HG03025 (cell line): Measurements from ENCODE around the gene SBF2.
"Not testable (repeated sequence)": the region's sequence is repeated elsewhere in the genome, so short reads cannot be mapped to it uniquely, and the experiment has no call there.

Source experiments
- ATAC-seq: cut with Tn5 transposase; IDR thresholded peaks from one replicate; pipeline ENCODE4 v1.9.1; 2021; ENCODE audit warnings: mild to moderate bottlenecking, moderate library complexity; ENCODE audit not compliant: unreplicated experiment, low FRiP score

SBF2 gene

GRCh38 chr11:10272132-10272531 lies 21.9 kb downstream of the SBF2 start:
- ATAC-seq: no peak

- no peak for ATAC-seq
These were observed 25.1 kb downstream of the SBF2 start for GRCh38 chr11:10268746-10269488.

GRCh38 chr11:10267821-10268220 lies 26.2 kb downstream of the SBF2 start:
- ATAC-seq: no peak

- no peak for ATAC-seq
These were observed 28.1 kb downstream of the SBF2 start for GRCh38 chr11:10265936-10266335.

GRCh38 chr11:10264716-10265115 lies 29.3 kb downstream of the SBF2 start:
- not testable (repeated sequence) for ATAC-seq

GRCh38 chr11:10263929-10264328 lies 30.1 kb downstream of the SBF2 start:
- ATAC-seq: no peak

- no peak for ATAC-seq
These were observed 32.2 kb downstream of the SBF2 start for GRCh38 chr11:10261821-10262220.

- no peak for ATAC-seq
These were observed 36.5 kb downstream of the SBF2 start for GRCh38 chr11:10257478-10257877.

- no peak for ATAC-seq
These were observed 38.5 kb downstream of the SBF2 start for GRCh38 chr11:10255388-10256125.

- not testable (repeated sequence) for ATAC-seq
These were observed 44.4 kb downstream of the SBF2 start for GRCh38 chr11:10249448-10250131.

- ATAC-seq: no peak
These were observed 47.0 kb downstream of the SBF2 start for GRCh38 chr11:10247011-10247410.

GRCh38 chr11:10243896-10244575 lies 50.0 kb downstream of the SBF2 start:
- no peak for ATAC-seq

GRCh38 chr11:10236840-10237239 lies 57.2 kb downstream of the SBF2 start:
- no peak for ATAC-seq

GRCh38 chr11:10233581-10233980 lies 60.4 kb downstream of the SBF2 start:
- no peak for ATAC-seq

- ATAC-seq: no peak
These were observed 61.3 kb downstream of the SBF2 start for GRCh38 chr11:10232756-10233155.

GRCh38 chr11:10231803-10232202 lies 62.2 kb downstream of the SBF2 start:
- ATAC-seq: not testable (repeated sequence)

GRCh38 chr11:10225553-10225952 lies 68.5 kb downstream of the SBF2 start:
- ATAC-seq: no peak

- ATAC-seq: no peak
These were observed 71.6 kb downstream of the SBF2 start for GRCh38 chr11:10222399-10222798.

GRCh38 chr11:10221342-10221741 lies 72.7 kb downstream of the SBF2 start:
- ATAC-seq: no peak

GRCh38 chr11:10211470-10211869 lies 82.5 kb downstream of the SBF2 start:
- ATAC-seq: no peak

GRCh38 chr11:10209326-10209725 lies 84.7 kb downstream of the SBF2 start:
- no peak for ATAC-seq
